ENCODE measurements around the gene TMPRSS7. TPM values are rescaled to one million over a fixed set of nuclear protein-coding genes. Genes with fewer than 3 reads are reported as not detected.

The TMPRSS7 gene
- total RNA-seq, 1 donor from 2014 or later: not detected

DNA sequence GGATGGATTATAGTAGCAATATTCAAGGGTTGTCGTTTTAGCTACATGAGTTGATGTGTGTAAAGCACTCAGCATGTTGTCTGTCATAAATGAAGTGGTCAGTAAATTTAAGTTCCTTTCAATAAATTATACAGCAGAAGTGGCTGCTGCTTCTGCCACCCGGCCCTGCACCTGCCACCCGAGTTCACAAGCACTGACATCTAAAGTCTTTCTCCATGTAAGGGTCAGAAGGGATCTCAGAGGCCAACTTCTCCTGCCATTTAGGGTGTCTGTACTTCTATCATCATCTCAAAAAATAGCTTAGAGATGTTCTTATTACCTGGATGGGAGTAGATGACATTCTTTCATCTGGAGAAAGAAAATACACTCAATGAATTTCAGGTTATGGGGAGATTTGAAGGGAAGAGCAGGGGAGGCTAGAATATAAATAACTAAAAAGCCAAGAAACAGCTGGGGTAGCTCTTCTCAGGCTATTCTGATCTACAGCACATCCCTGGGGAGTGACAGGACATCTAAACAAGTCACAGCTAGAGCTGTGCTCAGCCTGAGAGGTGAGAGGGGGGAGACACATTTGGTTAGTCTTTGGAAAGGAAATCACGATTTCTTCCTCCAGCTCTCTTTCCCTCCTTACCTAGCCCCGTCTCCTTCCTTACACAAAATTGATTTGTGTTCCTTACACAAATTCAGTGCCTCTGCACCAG is 90.5 kb downstream of the TMPRSS7 start:
- DNase-seq (ENCODE audit: low spot score in 2 of 2, unreplicated experiment in 2 of 2): no peak
- no peaks in the 10 kb centered on the region for H3K36me3 Mint-ChIP-seq
- peaks cover 51% of the 10 kb centered on the region for H3K4me1 Mint-ChIP-seq
- no peaks in the 10 kb centered on the region for H3K27me3 Mint-ChIP-seq (ENCODE audit: low read depth)
- no peak overlapping the region for H3K4me3 Mint-ChIP-seq
- TF ChIP-seq, protein P1, sequence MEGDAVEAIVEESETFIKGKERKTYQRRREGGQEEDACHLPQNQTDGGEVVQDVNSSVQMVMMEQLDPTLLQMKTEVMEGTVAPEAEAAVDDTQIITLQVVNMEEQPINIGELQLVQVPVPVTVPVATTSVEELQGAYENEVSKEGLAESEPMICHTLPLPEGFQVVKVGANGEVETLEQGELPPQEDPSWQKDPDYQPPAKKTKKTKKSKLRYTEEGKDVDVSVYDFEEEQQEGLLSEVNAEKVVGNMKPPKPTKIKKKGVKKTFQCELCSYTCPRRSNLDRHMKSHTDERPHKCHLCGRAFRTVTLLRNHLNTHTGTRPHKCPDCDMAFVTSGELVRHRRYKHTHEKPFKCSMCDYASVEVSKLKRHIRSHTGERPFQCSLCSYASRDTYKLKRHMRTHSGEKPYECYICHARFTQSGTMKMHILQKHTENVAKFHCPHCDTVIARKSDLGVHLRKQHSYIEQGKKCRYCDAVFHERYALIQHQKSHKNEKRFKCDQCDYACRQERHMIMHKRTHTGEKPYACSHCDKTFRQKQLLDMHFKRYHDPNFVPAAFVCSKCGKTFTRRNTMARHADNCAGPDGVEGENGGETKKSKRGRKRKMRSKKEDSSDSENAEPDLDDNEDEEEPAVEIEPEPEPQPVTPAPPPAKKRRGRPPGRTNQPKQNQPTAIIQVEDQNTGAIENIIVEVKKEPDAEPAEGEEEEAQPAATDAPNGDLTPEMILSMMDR (IDR thresholded peaks at IDR 0.05; ENCODE audit: unreplicated experiment): no peak
- no peak overlapping the region for H3K27ac Mint-ChIP-seq
- no peaks in the 10 kb centered on the region for H3K9me3 Mint-ChIP-seq

DNA sequence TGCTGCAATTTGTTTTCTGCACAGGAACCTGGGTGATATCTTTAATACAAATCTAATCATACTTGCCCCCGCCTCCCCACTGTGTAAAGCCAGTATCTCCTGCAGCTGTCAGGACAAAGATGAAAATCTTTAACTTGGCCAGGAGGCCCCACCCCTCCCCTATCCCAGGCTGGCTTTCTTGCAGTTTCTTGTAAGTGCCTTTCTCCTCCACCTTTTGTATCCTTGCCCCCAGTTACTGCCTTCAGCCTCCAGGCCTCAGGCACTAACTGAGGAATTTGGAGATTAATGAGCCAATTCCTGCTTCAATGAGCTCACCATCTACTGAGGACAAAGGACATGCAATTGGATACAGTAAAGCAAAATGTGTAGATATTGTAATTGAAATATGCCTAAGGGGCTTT is 92.0 kb downstream of the TMPRSS7 start:
- H3K27ac Mint-ChIP-seq: peak overlapping the region; percentile 86
- peaks cover 54% of the 10 kb centered on the region for H3K4me1 Mint-ChIP-seq
- H3K4me3 Mint-ChIP-seq: no peak overlapping the region
- no peaks in the 10 kb centered on the region for H3K36me3 Mint-ChIP-seq
- no peaks in the 10 kb centered on the region for H3K9me3 Mint-ChIP-seq
- no peak for DNase-seq (ENCODE audit: low spot score in 2 of 2, unreplicated experiment in 2 of 2)
- no peaks in the 10 kb centered on the region for H3K27me3 Mint-ChIP-seq (ENCODE audit: low read depth)
- TF ChIP-seq, protein P1 (IDR thresholded peaks at IDR 0.05; ENCODE audit: unreplicated experiment): no peak

DNA sequence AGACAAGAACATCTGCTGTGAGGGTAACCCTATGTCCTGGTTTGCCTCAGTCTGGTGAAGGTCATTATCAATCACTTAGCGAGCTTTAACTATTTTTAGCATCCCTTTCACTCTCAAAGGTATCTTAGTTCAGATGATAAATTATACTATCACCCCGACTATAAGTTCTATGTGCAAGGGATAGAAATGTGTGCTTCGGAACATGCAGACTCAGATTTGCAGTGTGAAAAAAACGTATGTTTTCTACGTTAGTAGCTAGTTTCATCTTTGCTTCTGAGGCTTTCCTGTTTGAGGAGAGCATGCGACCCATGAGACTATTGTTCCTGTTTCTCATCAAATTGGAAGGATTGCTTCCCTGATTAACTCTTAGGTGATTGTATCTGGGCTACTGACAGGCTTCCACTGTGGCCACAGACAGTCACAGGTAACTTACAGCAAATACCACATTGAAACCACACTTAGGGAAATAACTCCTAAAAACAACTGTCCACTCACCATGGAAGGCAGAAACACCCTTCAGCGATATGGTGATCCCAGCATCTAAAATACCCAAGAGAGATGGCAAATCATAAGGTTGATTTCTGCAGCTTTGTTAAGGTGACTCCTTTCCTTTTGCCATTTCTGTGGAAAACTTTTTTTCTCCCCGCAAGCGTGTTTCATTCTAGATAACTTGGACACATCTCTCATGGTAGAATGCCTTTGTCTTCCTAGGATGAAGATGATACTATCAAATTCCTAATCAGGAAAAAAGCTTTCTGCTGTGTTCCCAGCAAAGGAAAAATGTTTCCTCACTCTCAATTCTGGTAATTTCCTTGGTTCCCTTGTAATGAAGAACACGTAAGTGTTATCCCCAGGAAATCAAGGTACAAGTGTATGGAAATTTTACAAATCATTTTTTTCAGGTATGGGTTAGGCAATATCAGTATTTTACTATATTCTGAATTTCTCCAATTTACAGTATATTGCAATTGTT is 93.3 kb downstream of the TMPRSS7 start:
- H3K36me3 Mint-ChIP-seq: no peaks in the 10 kb centered on the region
- H3K4me3 Mint-ChIP-seq: no peak overlapping the region
- no peaks in the 10 kb centered on the region for H3K27me3 Mint-ChIP-seq (ENCODE audit: low read depth)
- H3K9me3 Mint-ChIP-seq: no peaks in the 10 kb centered on the region
- peak overlapping the region; percentile 15 for H3K27ac Mint-ChIP-seq
- H3K4me1 Mint-ChIP-seq: peaks cover 54% of the 10 kb centered on the region
- TF ChIP-seq, protein P1 (IDR thresholded peaks at IDR 0.05; ENCODE audit: unreplicated experiment): no peak
- DNase-seq (ENCODE audit: low spot score in 2 of 2, unreplicated experiment in 2 of 2): no peak

DNA sequence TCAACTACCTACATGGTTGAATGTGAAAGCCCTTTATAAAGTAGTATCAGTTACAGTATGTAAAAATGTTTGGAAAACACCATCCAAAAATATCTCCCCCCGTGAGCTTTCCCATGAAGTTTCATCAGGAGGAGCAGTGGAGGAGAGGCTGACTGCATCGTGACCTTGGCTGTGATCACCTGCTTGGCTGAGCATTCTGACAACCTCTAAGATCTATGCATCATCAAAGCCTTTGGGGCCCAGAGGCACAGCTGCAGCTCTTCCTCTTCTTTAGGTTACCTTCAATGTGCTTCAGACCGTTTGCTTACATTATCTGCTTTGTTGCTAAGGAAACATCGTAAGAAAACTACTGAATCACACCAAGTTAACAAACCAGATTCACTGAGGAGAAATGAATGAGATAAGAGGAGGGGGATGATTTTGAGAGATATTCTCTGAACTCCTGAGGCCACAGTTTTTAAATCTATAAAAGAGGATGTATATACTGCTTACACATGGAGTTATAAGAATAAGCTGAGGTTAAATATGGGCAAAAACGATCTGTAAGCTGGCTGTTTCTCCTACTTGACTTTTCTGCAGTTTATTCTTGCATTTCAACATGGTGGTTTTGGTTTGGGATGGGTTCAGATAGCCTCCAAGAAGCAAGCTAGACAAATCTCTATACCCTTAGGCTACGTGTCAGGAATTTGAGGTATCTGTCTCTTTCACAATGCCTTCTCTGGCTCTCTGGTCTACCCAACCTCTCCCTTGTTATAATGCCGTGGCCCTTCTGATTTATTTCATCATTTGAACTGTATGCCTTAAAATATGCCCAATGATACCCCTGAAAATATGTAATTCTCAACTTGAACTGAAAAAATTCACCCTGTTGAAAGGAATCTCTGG is 94.5 kb downstream of the TMPRSS7 start:
- peak overlapping the region; percentile 77 for H3K27ac Mint-ChIP-seq
- DNase-seq (ENCODE audit: low spot score in 2 of 2, unreplicated experiment in 2 of 2): no peak
- H3K4me1 Mint-ChIP-seq: peaks cover 56% of the 10 kb centered on the region
- H3K36me3 Mint-ChIP-seq: no peaks in the 10 kb centered on the region
- no peaks in the 10 kb centered on the region for H3K9me3 Mint-ChIP-seq
- TF ChIP-seq, protein P1 (IDR thresholded peaks at IDR 0.05; ENCODE audit: unreplicated experiment): no peak
- no peaks in the 10 kb centered on the region for H3K27me3 Mint-ChIP-seq (ENCODE audit: low read depth)
- no peak overlapping the region for H3K4me3 Mint-ChIP-seq

DNA sequence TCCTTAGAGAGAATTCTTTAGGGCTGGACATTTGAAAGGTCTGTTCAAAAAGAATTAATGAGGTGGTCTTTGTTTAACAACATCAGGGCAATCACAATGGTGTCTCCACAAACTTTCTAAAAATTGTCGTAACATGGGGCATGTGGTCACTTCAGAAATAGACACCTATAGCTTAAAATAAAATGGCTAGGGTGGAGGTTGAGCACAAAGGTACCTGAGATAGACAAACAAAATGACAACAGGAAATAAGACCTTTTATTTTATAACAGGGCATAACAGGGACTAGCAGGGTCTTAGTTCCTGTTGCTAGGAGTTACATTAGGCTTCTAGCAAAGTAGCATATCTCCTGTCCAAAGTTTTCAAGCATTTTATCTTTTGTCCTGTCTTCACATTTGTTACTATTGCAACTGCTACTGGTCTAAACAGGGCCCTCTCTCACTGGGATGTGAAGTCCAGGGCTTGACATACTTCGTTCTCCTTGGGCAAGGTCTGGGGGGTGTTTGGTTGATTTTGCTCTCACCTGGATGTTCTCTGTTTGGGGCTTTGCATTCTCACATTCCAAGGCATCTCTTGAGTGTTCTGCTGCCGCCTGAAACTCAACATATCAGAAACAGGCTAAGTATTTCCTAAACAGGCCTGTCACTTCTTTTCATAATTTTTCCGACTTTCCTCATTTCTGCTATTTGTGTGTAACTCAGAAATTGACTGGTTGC is 95.5 kb downstream of the TMPRSS7 start:
- H3K4me1 Mint-ChIP-seq: peaks cover 64% of the 10 kb centered on the region
- H3K9me3 Mint-ChIP-seq: no peaks in the 10 kb centered on the region
- DNase-seq (ENCODE audit: low spot score in 2 of 2, unreplicated experiment in 2 of 2): no peak
- peak overlapping the region; percentile 77 for H3K27ac Mint-ChIP-seq
- H3K36me3 Mint-ChIP-seq: no peaks in the 10 kb centered on the region
- TF ChIP-seq, protein P1 (IDR thresholded peaks at IDR 0.05; ENCODE audit: unreplicated experiment): no peak
- H3K4me3 Mint-ChIP-seq: no peak overlapping the region
- no peaks in the 10 kb centered on the region for H3K27me3 Mint-ChIP-seq (ENCODE audit: low read depth)

All from mesothelial cell of epicardium (in vitro differentiated cells).